Cardiac fibroblast (primary cell): Measurements from ENCODE around the gene FBXO27.
A peak's percentile ranks its signal among the peaks of the same experiment; 100 is the strongest.

Experiments used
- DNase-seq, 2 donors: peaks; one replicate each; pipeline versions ENCODE4 v3.0.0 to v3.0.0-alpha.2; 2010; ENCODE audit warnings: low read depth in 2 of 2
- H3K4me3 ChIP-seq, 2 donors: replicated peaks in 1 of 2; 1 replicate in 1 of 2; 2 replicates in 1 of 2; pipeline ENCODE4 v1.5.1; 2011; ENCODE audit warnings: low read depth in 2 of 2, low read length in 2 of 2, mild to moderate bottlenecking in 2 of 2, moderate library complexity in 1 of 2
- TF ChIP-seq, protein P1 (sequence below): IDR thresholded peaks from one replicate; pipeline ENCODE4 v1.5.1; 2011; ENCODE audit warnings: low read depth, mild to moderate bottlenecking, low read length, inconsistent platforms

The FBXO27 gene

DNA sequence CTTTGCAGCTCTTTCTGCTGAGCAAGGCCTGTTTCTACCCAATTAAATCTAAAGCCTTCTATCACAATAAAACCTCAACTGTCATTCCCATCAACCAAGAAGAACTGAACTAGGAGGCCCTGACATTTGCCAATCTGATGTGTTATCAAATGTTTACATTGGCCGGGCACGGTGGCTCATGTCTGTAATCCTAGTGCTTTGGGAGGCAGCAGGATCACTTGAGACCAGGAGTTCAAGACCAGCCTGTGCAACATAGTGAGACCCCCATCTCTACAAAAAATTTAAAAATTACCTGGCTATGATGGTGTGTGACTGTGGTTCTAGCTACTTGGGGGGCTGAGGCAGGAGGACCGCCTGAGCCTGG is 54.0 kb downstream of the FBXO27 start:
- TF ChIP-seq, protein P1, sequence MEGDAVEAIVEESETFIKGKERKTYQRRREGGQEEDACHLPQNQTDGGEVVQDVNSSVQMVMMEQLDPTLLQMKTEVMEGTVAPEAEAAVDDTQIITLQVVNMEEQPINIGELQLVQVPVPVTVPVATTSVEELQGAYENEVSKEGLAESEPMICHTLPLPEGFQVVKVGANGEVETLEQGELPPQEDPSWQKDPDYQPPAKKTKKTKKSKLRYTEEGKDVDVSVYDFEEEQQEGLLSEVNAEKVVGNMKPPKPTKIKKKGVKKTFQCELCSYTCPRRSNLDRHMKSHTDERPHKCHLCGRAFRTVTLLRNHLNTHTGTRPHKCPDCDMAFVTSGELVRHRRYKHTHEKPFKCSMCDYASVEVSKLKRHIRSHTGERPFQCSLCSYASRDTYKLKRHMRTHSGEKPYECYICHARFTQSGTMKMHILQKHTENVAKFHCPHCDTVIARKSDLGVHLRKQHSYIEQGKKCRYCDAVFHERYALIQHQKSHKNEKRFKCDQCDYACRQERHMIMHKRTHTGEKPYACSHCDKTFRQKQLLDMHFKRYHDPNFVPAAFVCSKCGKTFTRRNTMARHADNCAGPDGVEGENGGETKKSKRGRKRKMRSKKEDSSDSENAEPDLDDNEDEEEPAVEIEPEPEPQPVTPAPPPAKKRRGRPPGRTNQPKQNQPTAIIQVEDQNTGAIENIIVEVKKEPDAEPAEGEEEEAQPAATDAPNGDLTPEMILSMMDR, result no peak
- DNase-seq, result no peak
- no peak overlapping the region for H3K4me3 ChIP-seq

DNA sequence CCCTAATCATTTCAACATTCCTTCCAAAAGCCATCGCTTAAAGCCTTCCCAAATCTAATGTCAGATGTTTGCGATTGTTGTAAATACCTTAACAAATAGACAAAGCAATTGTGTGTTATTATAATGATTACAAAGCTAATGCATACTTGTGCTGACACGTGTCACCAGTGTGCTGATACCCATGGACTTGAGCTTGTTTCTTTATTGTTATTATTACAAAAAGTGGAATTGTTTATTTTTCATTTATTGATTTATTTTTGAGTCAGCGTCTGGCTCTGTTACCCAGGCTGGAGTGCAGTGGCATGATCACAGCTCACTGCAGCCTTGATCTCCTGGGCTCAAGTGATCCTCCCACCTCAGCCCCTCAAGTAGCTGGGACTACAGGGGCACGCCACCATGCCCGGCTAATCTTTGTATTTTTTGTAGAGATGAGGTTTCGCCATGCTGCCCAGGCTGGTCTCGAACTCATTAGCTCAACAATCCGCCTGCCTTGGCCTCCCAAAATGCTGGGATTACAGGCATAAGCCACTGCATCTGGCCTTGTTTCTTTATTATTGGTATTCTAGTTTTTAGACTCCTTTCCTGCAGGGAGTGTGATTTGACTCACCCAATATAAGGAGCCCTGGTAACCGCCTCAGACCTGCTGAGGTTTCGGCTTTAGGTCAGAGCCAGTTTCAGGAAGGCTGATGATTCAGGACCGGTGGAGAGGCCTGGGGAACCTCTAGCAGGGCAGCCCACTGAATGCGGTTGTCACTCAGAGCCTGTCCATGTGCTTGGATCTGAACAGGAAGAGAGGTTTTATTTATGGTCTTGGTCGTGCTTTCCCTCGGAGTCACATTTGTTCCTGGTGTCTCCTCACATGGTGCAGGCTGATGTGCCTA is 54.7 kb downstream of the FBXO27 start:
- H3K4me3 ChIP-seq, result no peak overlapping the region
- TF ChIP-seq, protein P1, result no peak
- DNase-seq, result peak in 1 of 2 donors; percentile 4

GRCh38 chr19:38975861-38976271 is 56.5 kb downstream of the FBXO27 start:
- H3K4me3 ChIP-seq, result peak overlapping the region; percentile 43 to 75
- peak; percentile 38 to 52 for DNase-seq
- TF ChIP-seq, protein P1, result no peak

DNA sequence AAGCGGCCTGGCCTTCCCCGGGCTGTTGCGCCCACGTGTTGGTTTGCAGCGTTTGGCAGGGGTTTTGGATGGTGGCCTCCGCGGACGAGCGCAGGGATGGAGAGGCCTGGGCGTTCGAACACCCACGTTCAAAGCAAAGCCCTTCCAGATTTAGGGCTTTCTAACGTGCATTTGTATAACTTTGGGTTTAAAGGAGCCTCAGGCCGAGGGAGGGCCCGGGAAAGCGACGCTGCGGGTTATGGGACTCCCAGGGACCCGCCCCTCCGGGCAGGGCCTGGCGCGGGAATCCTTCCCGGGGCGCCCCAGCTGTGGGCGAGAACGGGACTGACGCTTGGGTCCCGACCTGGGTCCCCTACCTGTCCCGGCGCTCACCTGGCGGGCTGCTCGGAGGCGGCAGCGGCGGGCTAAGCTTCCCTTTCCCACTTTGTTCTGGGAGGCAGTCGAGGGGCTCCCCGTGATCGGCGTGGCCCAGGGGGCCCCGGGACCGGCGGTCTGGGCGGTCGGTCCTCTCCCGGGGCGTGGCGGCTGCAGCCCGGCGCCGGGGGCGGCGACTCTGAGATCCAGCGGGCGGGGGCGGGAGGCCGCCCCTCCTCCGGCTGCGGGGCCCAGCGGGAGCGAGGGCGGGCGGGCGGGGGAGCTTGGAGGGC is 57.0 kb downstream of the FBXO27 start, which contains the start of gene FBXO17:
Gene FBXO17 (minus strand): TSS at position 529 of the 647 bp plus-strand sequence. CDS start 25,423 bp downstream, outside the sequence.
- peak; percentile 67 to 69 for DNase-seq
- TF ChIP-seq, protein P1, result no peak
- peak within 1 kb of the TSS; percentile 69 to 75 for H3K4me3 ChIP-seq

- DNase-seq, result peak in 1 of 2 donors; percentile 35
- TF ChIP-seq, protein P1, result no peak
- peak overlapping the region; percentile 69 to 75 for H3K4me3 ChIP-seq
These were observed 57.6 kb downstream of the FBXO27 start for GRCh38 chr19:38974624-38975213.
